Thymus (tissue), 11 donors: ENCODE measurements around the gene CD3D. TPM values are rescaled to one million over a fixed set of nuclear protein-coding genes. Genes with fewer than 3 reads are reported as not detected.

Experiments used
- DNase-seq, 9 donors: peaks; one replicate each; pipeline ENCODE4 v3.0.0-alpha.2; 2013; ENCODE audit warnings: low spot score in 9 of 9, low read depth in 6 of 9, missing footprints in 1 of 9
- H3K27ac ChIP-seq, 2 donors: one replicate each; pipeline ENCODE4 v1.5.1; 2013; ENCODE audit warnings: control low read depth in 1 of 2, low read depth in 1 of 2, low read length in 1 of 2, mild to moderate bottlenecking in 1 of 2, moderate library complexity in 1 of 2
- H3K27me3 ChIP-seq, 2 donors: one replicate each; pipeline ENCODE4 v1.5.1; 2013; ENCODE audit warnings: low read length in 1 of 2; ENCODE audit not compliant: control insufficient read depth in 2 of 2, insufficient read depth in 1 of 2
- H3K36me3 ChIP-seq, 2 donors: one replicate each; pipeline ENCODE4 v1.5.1; 2013; ENCODE audit warnings: low read length in 1 of 2, mild to moderate bottlenecking in 1 of 2, moderate library complexity in 1 of 2; ENCODE audit not compliant: control insufficient read depth in 2 of 2, insufficient read depth in 2 of 2
- H3K4me1 ChIP-seq, 2 donors: one replicate each; pipeline ENCODE4 v1.5.1; 2013; ENCODE audit warnings: low read length in 2 of 2; ENCODE audit not compliant: control insufficient read depth in 2 of 2, insufficient read depth in 2 of 2
- H3K4me3 ChIP-seq, 2 donors: one replicate each; pipeline ENCODE4 v1.5.1; 2013; ENCODE audit warnings: low read length in 2 of 2, control low read depth in 1 of 2, mild to moderate bottlenecking in 1 of 2
- H3K9me3 ChIP-seq, 2 donors: one replicate each; pipeline ENCODE4 v1.5.1; 2013; ENCODE audit warnings: low read length in 1 of 2, mild to moderate bottlenecking in 1 of 2; ENCODE audit not compliant: control insufficient read depth in 2 of 2, insufficient read depth in 1 of 2
- WGBS: extraction: QIAGEN DNeasy Blood & Tissue Kit; methylation state at CpG from one replicate; pipeline ENCODE4 v1.1.7; 2013; 5-methylcytosine and 5-hydroxymethylcytosine counted together
- polyA plus RNA-seq: library from polyadenylated mRNA; stranded (reverse); fragments of 200-250 nt; gene quantifications from one replicate; pipeline ENCODE4 v1.2.3, GENCODE V29; 2013
- total RNA-seq: library from RNA; stranded (reverse); fragments of 120-200 nt; gene quantifications from one replicate; pipeline ENCODE4 v1.2.4, GENCODE V29; 2013
- donor health status: healthy.

The CD3D gene
- total and polyA plus RNA-seq, 2 donors: 501 to 1,261 TPM

- Histone ChIP-seq H3K27me3 (no peaks in the 10 kb centered on the region), H3K27ac (peak overlapping the region; percentile 92 to 98), H3K36me3 (peaks cover 16 to 30% of the 10 kb centered on the region in 2 donors), H3K4me1 (peaks cover 27 to 60% of the 10 kb centered on the region in 2 donors), H3K4me3 (peak overlapping the region; percentile 57 to 63), H3K9me3 (no peaks in the 10 kb centered on the region)
- WGBS: 4% methylated on average over 1 of the region's 1 CpG
- peak in 1 of 9 donors; percentile 78 for DNase-seq
Observed at GRCh38 chr11:118304227-118304567, 38.3 kb downstream of the CD3D start.

GRCh38 chr11:118301600-118302195, 40.8 kb downstream of the CD3D start:
- no peak overlapping the region for H3K4me3 ChIP-seq
- no peaks in the 10 kb centered on the region for H3K27me3 ChIP-seq
- no peak for DNase-seq
- peaks cover 2 to 5% of the 10 kb centered on the region in 2 donors for H3K36me3 ChIP-seq
- H3K4me1 ChIP-seq: peaks cover 18 to 45% of the 10 kb centered on the region in 2 donors
- H3K27ac ChIP-seq: no peak overlapping the region
- WGBS: 94% methylated on average over 8 of the region's 8 CpGs
- H3K9me3 ChIP-seq: no peaks in the 10 kb centered on the region

GRCh38 chr11:118295815-118296454, 46.6 kb downstream of the CD3D start:
- peak in 2 of 9 donors; percentile 58 to 78 for DNase-seq
- Histone ChIP-seq H3K4me1 (peaks cover 13 to 20% of the 10 kb centered on the region in 2 donors), H3K4me3 (no peak overlapping the region), H3K27ac (no peak overlapping the region), H3K9me3 (no peaks in the 10 kb centered on the region), H3K27me3 (no peaks in the 10 kb centered on the region), H3K36me3 (no peaks in the 10 kb centered on the region)
- 69% methylated on average over 3 of the region's 3 CpGs for WGBS

GRCh38 chr11:118295199-118295598, 47.3 kb downstream of the CD3D start:
- Histone ChIP-seq H3K36me3 (no peaks in the 10 kb centered on the region), H3K27ac (no peak overlapping the region), H3K9me3 (no peaks in the 10 kb centered on the region), H3K27me3 (no peaks in the 10 kb centered on the region), H3K4me1 (peaks cover 13 to 16% of the 10 kb centered on the region in 2 donors), H3K4me3 (no peak overlapping the region)
- DNase-seq: no peak
- 73% methylated on average over 5 of the region's 5 CpGs for whole genome bisulfite sequencing

GRCh38 chr11:118294053-118294452, 48.5 kb downstream of the CD3D start:
- Histone ChIP-seq H3K9me3 (no peaks in the 10 kb centered on the region), H3K4me3 (no peak overlapping the region), H3K4me1 (peaks cover 13 to 16% of the 10 kb centered on the region in 2 donors), H3K27ac (no peak overlapping the region), H3K36me3 (no peaks in the 10 kb centered on the region), H3K27me3 (no peaks in the 10 kb centered on the region)
- no peak for DNase-seq
- 97% methylated on average over 2 of the region's 2 CpGs for WGBS

- no peak overlapping the region for H3K4me3 ChIP-seq
- peaks cover 13% of the 10 kb centered on the region in 2 donors for H3K4me1 ChIP-seq
- 93% methylated on average over 9 of the region's 9 CpGs for WGBS
Observed at GRCh38 chr11:118291477-118292135, 50.9 kb downstream of the CD3D start.

GRCh38 chr11:118290923-118291322, 51.6 kb downstream of the CD3D start:
- no peaks in the 10 kb centered on the region for H3K27me3 ChIP-seq
- H3K9me3 ChIP-seq: no peaks in the 10 kb centered on the region
- H3K4me3 ChIP-seq: no peak overlapping the region
- no peaks in the 10 kb centered on the region for H3K36me3 ChIP-seq
- 10% methylated on average over 9 of the region's 9 CpGs for WGBS
- H3K4me1 ChIP-seq: peaks cover 6% of the 10 kb centered on the region in 2 donors
- H3K27ac ChIP-seq: no peak overlapping the region
- peak in 2 of 9 donors; percentile 49 to 69 for DNase-seq

More at GRCh38 chr11:118291477-118292135, 50.9 kb downstream of the CD3D start:
- no peak for DNase-seq
- Histone ChIP-seq H3K27me3 (no peaks in the 10 kb centered on the region), H3K27ac (no peak overlapping the region), H3K9me3 (no peaks in the 10 kb centered on the region), H3K36me3 (no peaks in the 10 kb centered on the region)

GRCh38 chr11:118289401-118289800, 53.1 kb downstream of the CD3D start:
- H3K27ac ChIP-seq: no peak overlapping the region
- H3K9me3 ChIP-seq: no peaks in the 10 kb centered on the region
- H3K27me3 ChIP-seq: no peaks in the 10 kb centered on the region
- no peaks in the 10 kb centered on the region for H3K4me1 ChIP-seq
- no peak for DNase-seq
- no peak overlapping the region for H3K4me3 ChIP-seq
- H3K36me3 ChIP-seq: no peaks in the 10 kb centered on the region
